Endothelial cell of umbilical vein (primary cell): ENCODE measurements around the gene CT45A6. TPM values are rescaled to one million over a fixed set of nuclear protein-coding genes. Genes with fewer than 3 reads are reported as not detected.
"Not testable (repeated sequence)": the region's sequence is repeated elsewhere in the genome, so short reads cannot be mapped to it uniquely, and the experiment has no call there.

Experiments
- Bru-seq: library from RNA; stranded (reverse); fragments of 400-500 nt; gene quantifications from one replicate; lab custom pipeline; 2021; lab: Mats Ljungman, UMichigan
- BruChase-seq, 2 experiments: library from RNA; stranded (reverse); fragments of 400-500 nt; gene quantifications; one replicate each; lab custom pipeline; 2021; lab: Mats Ljungman, UMichigan
- BruUV-seq: library from RNA; stranded (reverse); fragments of 400-500 nt; replicated peaks from 2 replicates; lab custom pipeline; 2021; lab: Mats Ljungman, UMichigan
- CTCF ChIA-PET: fragments of 300-600, 350-600 bp; sonication (Branson Sonifier 250); formaldehyde crosslinking; loops from one replicate; lab custom pipeline; 2021; ENCODE audit warnings: antibody characterized with exemption, inconsistent platforms; lab: Charles Lee
- POLR2A ChIA-PET: fragments of 300-600, 350-600 bp; sonication (Branson Sonifier 250); formaldehyde crosslinking; loops from one replicate; lab custom pipeline; 2021; ENCODE audit warnings: antibody characterized with exemption, inconsistent platforms; lab: Charles Lee
- DNase-seq: peaks from one replicate; pipeline ENCODE4 v3.0.0-alpha.2; 2011; ENCODE audit warnings: low read depth, low spot score
- FAIRE-seq: peaks from 2 replicates; lab custom pipeline; 2011; peaks lifted over from hg19 to GRCh38; lab: Jason Lieb, UNC
- H2AFZ ChIP-seq: 2 replicates; pipeline ENCODE4 v1.6.0; 2012; ENCODE audit warnings: low read depth, low read length, control low read depth, inconsistent platforms
- H3K27ac ChIP-seq: 2 replicates; pipeline ENCODE4 v1.5.1; 2011; ENCODE audit warnings: low read depth, mild to moderate bottlenecking, control low read depth, low read length, moderate library complexity; ENCODE audit not compliant: insufficient read depth
- H3K27me3 ChIP-seq, 2 experiments: 2 replicates each; pipeline versions ENCODE4 v1.6.0 to v1.6.1; 2011; ENCODE audit warnings: low read length in 2 of 2, mixed read lengths in 1 of 2; ENCODE audit not compliant: control insufficient read depth in 2 of 2, insufficient read depth in 2 of 2
- H3K36me3 ChIP-seq, 2 experiments: 2 replicates in 1 of 2; 3 replicates in 1 of 2; pipeline ENCODE4 v1.5.1; 2011; ENCODE audit warnings: low read length in 2 of 2, mild to moderate bottlenecking in 1 of 2, moderate library complexity in 1 of 2; ENCODE audit not compliant: control insufficient read depth in 2 of 2, insufficient read depth in 2 of 2; ENCODE audit errors: extremely low read depth in 1 of 2
- H3K4me1 ChIP-seq: 3 replicates; pipeline ENCODE4 v1.5.1; 2011; ENCODE audit warnings: mild to moderate bottlenecking, low read length; ENCODE audit not compliant: control insufficient read depth, insufficient read depth; ENCODE audit errors: extremely low read depth
- H3K4me2 ChIP-seq: 2 replicates; pipeline ENCODE4 v1.6.1; 2011; ENCODE audit warnings: low read length, control low read depth, mixed read lengths; ENCODE audit not compliant: insufficient read depth
- H3K4me3 ChIP-seq, 3 experiments: fragments of 200-600 bp in 1 of 3; sonication (generic), shearing (Covaris generic) in 1 of 3; replicated peaks in 1 of 3; 2 replicates each; pipeline ENCODE4 v1.5.1; 2011 to 2016; ENCODE audit warnings: control low read depth in 3 of 3, low read length in 3 of 3, mild to moderate bottlenecking in 2 of 3, inconsistent platforms in 1 of 3, low read depth in 1 of 3, moderate library complexity in 1 of 3; ENCODE audit not compliant: insufficient read depth in 1 of 3
- H3K79me2 ChIP-seq: 2 replicates; pipeline ENCODE4 v1.6.0; 2012; ENCODE audit warnings: low read length, inconsistent platforms; ENCODE audit not compliant: control insufficient read depth, insufficient read depth
- H3K9ac ChIP-seq: replicated peaks from 2 replicates; pipeline ENCODE3; 2011; ENCODE audit warnings: low read length, control low read depth; ENCODE audit not compliant: insufficient read depth; ENCODE audit errors: extremely low read depth
- H3K9me1 ChIP-seq: replicated peaks from 3 replicates; pipeline ENCODE4 v1.6.0; 2011; ENCODE audit warnings: mild to moderate bottlenecking, low read length; ENCODE audit not compliant: control insufficient read depth, insufficient read depth; ENCODE audit errors: extremely low read depth
- H3K9me3 ChIP-seq: replicated peaks from 2 replicates; pipeline ENCODE4 v1.5.1; 2012; ENCODE audit warnings: low read length, inconsistent platforms; ENCODE audit not compliant: control insufficient read depth, insufficient read depth
- H4K20me1 ChIP-seq: replicated peaks from 2 replicates; pipeline ENCODE3; 2011; ENCODE audit warnings: mild to moderate bottlenecking, low read length; ENCODE audit not compliant: control insufficient read depth, insufficient read depth; ENCODE audit errors: extremely low read depth
- dilution Hi-C: fragments of 300-500 bp; cut with MboI; formaldehyde crosslinking; loops from one replicate; pipeline ENCODE4 v1.15.0; 2019; ENCODE audit warnings: low sequenced_read_pairs; ENCODE audit not compliant: extremely low pct_ligation_motif_present
- intact Hi-C: fragments of 100-400 bp; cut with micrococcal nuclease; formaldehyde crosslinking; loops from one replicate; pipeline ENCODE4 v1.10.0; 2022
- long read RNA-seq: library from polyadenylated mRNA; stranded (forward); transcript quantifications from one replicate; pipeline ENCODE4 v2.0.0, GENCODE V29; 2021
- polyA minus RNA-seq, 3 experiments: library from RNA; depleted of rRNA, polyadenylated mRNA; stranded (reverse); fragments of >200 nt; gene quantifications; 1 replicate in 1 of 3; 2 replicates in 2 of 3; pipeline ENCODE4 v1.2.3, GENCODE V29; 2011
- polyA plus RNA-seq, 4 experiments: library from polyadenylated mRNA; depleted of rRNA in 3 of 4; stranded (reverse) in 3 of 4; unstranded in 1 of 4; fragments of >200 nt; gene quantifications; 2 replicates each; pipeline versions ENCODE4 v1.2.1 to v1.2.3, GENCODE V29; 2011 to 2012; ENCODE audit warnings: missing spikeins in 1 of 4
- total RNA-seq: library from RNA; stranded (reverse); gene quantifications from 2 replicates; pipeline ENCODE4 v1.2.3, GENCODE V29; 2021

Gene CT45A6
- total RNA-seq, result not detected in 2 replicates
- polyA plus RNA-seq, result not detected in 2 replicates
- not detected in 2 replicates for polyA plus RNA-seq (2011; cell fraction: cytosol; rRNA removed)
- polyA plus RNA-seq (2011; cell fraction: nucleus; rRNA removed), result not detected in 2 replicates
- not detected in 2 replicates for polyA plus RNA-seq (2012)
- not detected in 2 replicates for polyA minus RNA-seq
- polyA minus RNA-seq (2011; cell fraction: cytosol; rRNA and poly(A)+ RNA removed), result not detected
- not detected in 2 replicates for polyA minus RNA-seq (2011; cell fraction: nucleus; rRNA and poly(A)+ RNA removed)
- not detected for Bru-seq, nascent RNA
- BruChase-seq, experiment 1, labeled RNA remaining after a 6-hour chase, result not detected
- BruChase-seq, experiment 2, labeled RNA remaining after a 2-hour chase, result not detected
- long read RNA-seq, result 0 reads

- intact Hi-C loops, dilution Hi-C loops, H3K4me3 ChIP-seq, H3K27me3 ChIP-seq, FAIRE-seq, POLR2A ChIA-PET, H3K36me3 ChIP-seq, H3K4me1 ChIP-seq, H3K4me2 ChIP-seq, H3K27ac ChIP-seq, H3K79me2 ChIP-seq, H4K20me1 ChIP-seq, H3K9me1 ChIP-seq, DNase-seq, H3K9me3 ChIP-seq, BruUV-seq, CTCF ChIA-PET, H3K9ac ChIP-seq, H2AFZ ChIP-seq: not testable (repeated sequence)
Measured at GRCh38 chrX:135802687-135803086, at the start of gene CT45A6. Gene CT45A6 (minus strand): TSS chrX:135802787. CDS start chrX:135798993, 3,794 bp downstream.

DNA sequence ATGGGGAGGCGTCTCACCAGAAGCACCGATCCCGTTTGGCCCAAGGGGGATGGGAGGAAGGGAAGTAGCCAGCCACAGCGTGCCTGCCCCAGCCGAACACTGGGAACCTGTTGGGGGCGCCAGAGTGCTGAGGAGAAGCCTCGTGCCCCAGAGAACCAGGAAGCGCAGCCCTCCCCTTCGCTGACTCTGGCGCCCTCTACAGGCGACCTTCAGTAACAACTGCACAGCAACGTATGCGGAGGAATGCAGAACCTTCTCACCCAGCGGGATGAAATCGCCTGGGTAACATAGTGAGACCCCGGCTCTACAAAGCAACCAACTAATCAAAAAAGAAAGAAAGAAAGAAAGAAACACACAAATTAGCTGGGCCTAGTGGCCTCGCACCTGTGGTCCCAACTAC, 34.6 kb upstream of the CT45A6 start, which contains the start of gene CT45A7:
Gene CT45A7 (minus strand): TSS at position 101 of the 400 bp plus-strand sequence. CDS start 3,747 bp downstream, outside the sequence.
- dilution Hi-C loops, H4K20me1 ChIP-seq, FAIRE-seq, H3K9me3 ChIP-seq, H3K27me3 ChIP-seq, H3K4me3 ChIP-seq, DNase-seq, H2AFZ ChIP-seq, intact Hi-C loops, H3K79me2 ChIP-seq, BruUV-seq, H3K27ac ChIP-seq, H3K9ac ChIP-seq, H3K4me1 ChIP-seq, H3K9me1 ChIP-seq, POLR2A ChIA-PET, H3K4me2 ChIP-seq, H3K36me3 ChIP-seq, CTCF ChIA-PET: not testable (repeated sequence)

DNA sequence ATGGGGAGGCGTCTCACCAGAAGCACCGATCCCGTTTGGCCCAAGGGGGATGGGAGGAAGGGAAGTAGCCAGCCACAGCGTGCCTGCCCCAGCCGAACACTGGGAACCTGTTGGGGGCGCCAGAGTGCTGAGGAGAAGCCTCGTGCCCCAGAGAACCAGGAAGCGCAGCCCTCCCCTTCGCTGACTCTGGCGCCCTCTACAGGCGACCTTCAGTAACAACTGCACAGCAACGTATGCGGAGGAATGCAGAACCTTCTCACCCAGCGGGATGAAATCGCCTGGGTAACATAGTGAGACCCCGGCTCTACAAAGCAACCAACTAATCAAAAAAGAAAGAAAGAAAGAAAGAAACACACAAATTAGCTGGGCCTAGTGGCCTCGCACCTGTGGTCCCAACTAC, 17.3 kb upstream of the CT45A6 start, which contains the start of gene CT45A2:
Gene CT45A2 (minus strand): TSS at position 101 of the 400 bp plus-strand sequence. CDS start 3,747 bp downstream, outside the sequence.
- H3K4me1 ChIP-seq, H3K9me3 ChIP-seq, dilution Hi-C loops, intact Hi-C loops, H2AFZ ChIP-seq, H3K27me3 ChIP-seq, H3K4me2 ChIP-seq, H3K27ac ChIP-seq, CTCF ChIA-PET, POLR2A ChIA-PET, H3K9ac ChIP-seq, FAIRE-seq, H3K4me3 ChIP-seq, DNase-seq, H3K36me3 ChIP-seq, H4K20me1 ChIP-seq, H3K79me2 ChIP-seq, H3K9me1 ChIP-seq, BruUV-seq: not testable (repeated sequence)

GRCh38 chrX:135785403-135785802, 17.2 kb downstream of the CT45A6 start, which contains the start of gene CT45A5:
Gene CT45A5 (minus strand): TSS chrX:135785503. CDS start chrX:135781729, 3,774 bp downstream.
- intact Hi-C loops, DNase-seq, BruUV-seq, H3K4me2 ChIP-seq, H2AFZ ChIP-seq, H3K79me2 ChIP-seq, CTCF ChIA-PET, H3K27me3 ChIP-seq, FAIRE-seq, H3K27ac ChIP-seq, H3K4me1 ChIP-seq, dilution Hi-C loops, POLR2A ChIA-PET, H3K4me3 ChIP-seq, H3K9ac ChIP-seq, H3K9me1 ChIP-seq, H4K20me1 ChIP-seq, H3K36me3 ChIP-seq, H3K9me3 ChIP-seq: not testable (repeated sequence)
